Prostate gland (tissue), 2 donors: ENCODE measurements around the gene FOXRED1.

Experiments used
- CTCF ChIP-seq, 4 experiments: fragments of 200-600 bp in 2 of 4; fragments of 450-650 bp in 2 of 4; sonication (generic) in 2 of 4; IDR thresholded peaks; 1 replicate in 3 of 4; 2 replicates in 1 of 4; pipeline ENCODE4 v1.5.1; 2016 to 2019; ENCODE audit warnings: antibody characterized with exemption in 4 of 4, mild to moderate bottlenecking in 2 of 4, moderate library complexity in 2 of 4
- POLR2A ChIP-seq: fragments of 450-650 bp; IDR thresholded peaks from one replicate; pipeline ENCODE4 v1.6.1; 2016; ENCODE audit warnings: antibody characterized with exemption, mild to moderate bottlenecking

GRCh38 chr11:126312961-126313360 is 44.0 kb downstream of the FOXRED1 start:
- TF ChIP-seq CTCF (IDR thresholded peaks at IDR 0.05) (no peak), POLR2A (no peak)
